Activated B cell treated with CpG ODN at 0.5 μM for 24 hours (primary cell): Measurements from ENCODE around the gene RPS23. TPM values are rescaled to one million over a fixed set of nuclear protein-coding genes. Genes with fewer than 3 reads are reported as not detected.

Source experiments
- ATAC-seq: fragments of 200-7000 bp; cut with Tn5 transposase; one replicate; pipeline ENCODE4 v1.10.0; 2021; ENCODE audit warnings: low read depth, mild to moderate bottlenecking, moderate library complexity
- CTCF ChIA-PET: fragments of 350-600 bp; sonication (Branson Sonifier 250); formaldehyde crosslinking; loops from one replicate; lab custom pipeline; 2021; ENCODE audit warnings: antibody characterized with exemption; lab: Charles Lee
- POLR2A ChIA-PET: fragments of 350-600 bp; sonication (Branson Sonifier 250); formaldehyde crosslinking; loops from one replicate; lab custom pipeline; 2021; ENCODE audit warnings: antibody characterized with exemption; lab: Charles Lee
- DNase-seq: peaks from one replicate; pipeline ENCODE4 v3.0.0; 2022
- H3K27ac Mint-ChIP-seq: one replicate; pipeline ENCODE4 v1.8.0; 2020; ENCODE audit warnings: mixed read lengths
- H3K27me3 Mint-ChIP-seq: one replicate; pipeline ENCODE4 v1.8.0; 2021; ENCODE audit warnings: mixed read lengths
- H3K36me3 Mint-ChIP-seq: one replicate; pipeline ENCODE4 v1.8.0; 2021; ENCODE audit warnings: low read depth, mixed read lengths
- H3K4me1 Mint-ChIP-seq: one replicate; pipeline ENCODE4 v1.8.0; 2021; ENCODE audit warnings: mixed read lengths
- H3K4me3 Mint-ChIP-seq: one replicate; pipeline ENCODE4 v1.8.0; 2020; ENCODE audit warnings: mild to moderate bottlenecking, mixed read lengths
- H3K9me3 Mint-ChIP-seq: one replicate; pipeline ENCODE4 v1.8.0; 2020; ENCODE audit warnings: mixed read lengths
- CTCF ChIP-seq: fragments of 200-600 bp; IDR thresholded peaks from one replicate; pipeline ENCODE4 v1.8.0; 2022; ENCODE audit warnings: antibody characterized with exemption, mild to moderate bottlenecking
- intact Hi-C: fragments of 100-400 bp; cut with micrococcal nuclease; formaldehyde crosslinking; loops from one replicate; pipeline ENCODE4 v1.15.1; 2024
- total RNA-seq: library from RNA; stranded (reverse); gene quantifications from 2 replicates; pipeline ENCODE4 v1.2.3, GENCODE V29; 2022

Gene RPS23
- total RNA-seq, 1 donor from 2014 or later: 4,125 TPM

DNA sequence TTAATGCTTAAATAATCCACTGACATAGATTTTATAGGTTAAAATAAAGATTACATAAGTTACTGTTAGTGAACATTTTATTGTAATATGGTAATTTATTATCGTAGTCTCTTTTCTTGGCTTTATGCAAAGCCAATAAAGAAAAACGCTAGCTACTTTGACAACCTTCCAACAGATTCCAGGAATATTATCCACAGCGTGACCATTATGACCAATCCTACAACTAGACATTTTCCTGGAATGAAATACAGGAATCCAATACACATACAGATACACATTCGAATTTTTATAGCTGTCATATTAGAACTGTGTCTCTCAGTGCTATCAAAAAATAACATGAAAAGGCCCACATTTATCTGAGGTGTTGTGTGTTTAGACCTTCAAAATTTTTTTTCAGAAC, 13.1 kb downstream of the RPS23 start:
- ChIA-PET POLR2A (no interaction called here), CTCF (interaction anchor here (1.1 to 1.3 kb wide), 2 partner anchors 9 to 839 kb away, joined by 3 to 4 read pairs; no protein-coding TSS in a partner anchor)
- ATAC-seq (no peak), DNase-seq (no peak)
- Mint-ChIP-seq H3K4me3 (no peak overlapping the region), H3K36me3 (peaks cover 22% of the 10 kb centered on the region), H3K27me3 (no peaks in the 10 kb centered on the region), H3K9me3 (peaks cover 5% of the 10 kb centered on the region), H3K4me1 (no peaks in the 10 kb centered on the region), H3K27ac (no peak overlapping the region)
- intact Hi-C loops: no loop called here
- no peak for TF ChIP-seq CTCF

DNA sequence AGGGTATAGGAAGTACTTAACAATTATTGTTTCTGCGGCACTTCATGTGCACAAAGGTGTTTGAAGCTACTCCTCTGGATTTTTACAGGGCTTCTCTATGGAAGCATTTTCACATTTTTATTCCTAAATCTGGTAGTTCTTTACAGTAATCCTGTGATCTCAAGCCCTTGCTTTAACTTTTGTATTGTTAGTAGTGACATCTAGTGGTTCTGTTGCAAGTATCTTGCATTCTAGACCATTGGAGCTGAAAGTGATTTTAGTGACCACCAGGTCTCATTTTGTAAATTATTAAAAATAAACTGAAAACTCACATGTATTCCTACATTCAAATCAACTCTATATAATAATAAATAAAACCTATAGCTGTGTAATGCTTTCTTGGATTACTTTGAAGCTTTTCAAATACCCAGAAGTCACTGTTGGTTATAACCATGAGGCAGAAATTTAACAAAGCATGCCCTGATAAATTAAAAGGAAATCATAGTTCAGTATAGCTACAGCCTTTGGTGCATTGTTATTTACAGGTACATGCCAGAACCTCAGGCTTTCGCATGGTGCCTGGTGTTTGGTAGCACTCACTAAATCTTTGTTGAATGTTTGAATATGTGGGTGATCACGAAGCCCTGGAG, 18.9 kb downstream of the RPS23 start:
- Mint-ChIP-seq H3K4me3 (no peak overlapping the region), H3K36me3 (no peaks in the 10 kb centered on the region), H3K4me1 (peaks cover 2% of the 10 kb centered on the region), H3K9me3 (no peaks in the 10 kb centered on the region), H3K27ac (no peak overlapping the region), H3K27me3 (no peaks in the 10 kb centered on the region)
- DNase-seq (no peak), ATAC-seq (no peak)
- ChIA-PET CTCF (interaction anchor here (1.3 kb wide), 2 partner anchors 9 to 11 kb away, joined by 3 to 4 read pairs; no protein-coding TSS in a partner anchor), POLR2A (no interaction called here)
- intact Hi-C loops: loop anchor here (1.0 kb wide), 1 partner anchor 834 kb away; no protein-coding TSS in a partner anchor
- no peak for TF ChIP-seq CTCF

GRCh38 chr5:82257729-82258128, 20.4 kb downstream of the RPS23 start:
- H3K4me3 Mint-ChIP-seq: no peak overlapping the region
- no peak overlapping the region for H3K27ac Mint-ChIP-seq
- POLR2A ChIA-PET: no interaction called here
- no peak for DNase-seq
- no peaks in the 10 kb centered on the region for H3K9me3 Mint-ChIP-seq
- H3K27me3 Mint-ChIP-seq: no peaks in the 10 kb centered on the region
- peaks cover 4% of the 10 kb centered on the region for H3K36me3 Mint-ChIP-seq
- intact Hi-C loops: no loop called here
- ATAC-seq: no peak
- no peak for TF ChIP-seq CTCF
- CTCF ChIA-PET: no interaction called here
- H3K4me1 Mint-ChIP-seq: peaks cover 2% of the 10 kb centered on the region

DNA sequence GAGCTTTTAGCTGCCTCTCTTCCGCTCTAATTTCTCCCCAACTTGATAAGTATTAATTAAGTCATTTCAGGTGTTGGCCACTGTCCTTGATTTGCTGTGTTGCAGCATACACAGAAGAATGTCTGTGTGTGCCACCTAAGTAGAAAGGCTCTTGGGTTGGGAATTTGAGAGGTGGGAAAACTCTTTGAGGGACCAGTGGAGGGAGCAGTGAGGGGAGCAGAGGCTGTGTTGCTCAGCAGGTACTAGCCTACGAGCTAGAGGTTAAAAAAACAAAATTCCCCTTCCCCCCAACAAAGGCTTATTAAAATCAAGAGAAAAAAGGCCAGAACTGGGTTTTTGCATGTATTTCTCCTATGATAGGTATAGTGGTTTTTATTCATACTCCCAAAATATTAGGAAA, 20.9 kb downstream of the RPS23 start:
- ATAC-seq (no peak), DNase-seq (no peak)
- no peak for TF ChIP-seq CTCF
- Mint-ChIP-seq H3K27ac (no peak overlapping the region), H3K4me1 (peaks cover 2% of the 10 kb centered on the region), H3K9me3 (no peaks in the 10 kb centered on the region), H3K4me3 (no peak overlapping the region), H3K27me3 (no peaks in the 10 kb centered on the region), H3K36me3 (peaks cover 4% of the 10 kb centered on the region)
- CTCF ChIA-PET: no interaction called here
- POLR2A ChIA-PET: no interaction called here
- intact Hi-C loops: no loop called here

GRCh38 chr5:82255844-82256243, 22.3 kb downstream of the RPS23 start:
- no peak for TF ChIP-seq CTCF
- Mint-ChIP-seq H3K27ac (no peak overlapping the region), H3K4me3 (no peak overlapping the region), H3K4me1 (peaks cover 2% of the 10 kb centered on the region), H3K36me3 (peaks cover 4% of the 10 kb centered on the region), H3K9me3 (no peaks in the 10 kb centered on the region), H3K27me3 (no peaks in the 10 kb centered on the region)
- ATAC-seq (no peak), DNase-seq (no peak)
- ChIA-PET POLR2A (interaction anchor here (1.5 kb wide), 1 partner anchor 23 kb away, joined by 4 read pairs; the partner anchor contains the start of gene RPS23), CTCF (interaction anchor here (0.7 to 1.1 kb wide), 2 partner anchors 90 to 830 kb away, joined by 3 read pairs; no protein-coding TSS in a partner anchor)
- intact Hi-C loops: no loop called here
